MM.1S (cell line): ENCODE results near the gene PANX1.

ENCODE experiments used
- DNase-seq: peaks from one replicate; pipeline ENCODE4 v3.0.0-alpha.2; 2015
- H2AFZ ChIP-seq: fragments of 300-600 bp; sonication (generic); 2 replicates; pipeline ENCODE4 v1.6.0; 2016; ENCODE audit warnings: antibody characterized with exemption, low read length
- H3F3A ChIP-seq: fragments of 300-600 bp; sonication (generic); 2 replicates; pipeline ENCODE4 v1.6.1; 2016; ENCODE audit warnings: mild to moderate bottlenecking, antibody characterized with exemption, low read length, moderate library complexity, mixed read lengths; ENCODE audit not compliant: insufficient read depth
- H3K27ac ChIP-seq: fragments of 300-600 bp; sonication (generic); 2 replicates; pipeline ENCODE4 v1.5.1; 2016; ENCODE audit warnings: mild to moderate bottlenecking, low read length
- H3K27me3 ChIP-seq: fragments of 300-600 bp; sonication (generic); replicated peaks from 2 replicates; pipeline ENCODE4 v1.6.0; 2016; ENCODE audit warnings: low read length; ENCODE audit not compliant: insufficient read depth
- H3K36me3 ChIP-seq: fragments of 300-600 bp; sonication (generic); replicated peaks from 2 replicates; pipeline ENCODE4 v1.6.1; 2016; ENCODE audit warnings: mild to moderate bottlenecking, low read length, mixed read lengths; ENCODE audit not compliant: insufficient read depth
- H3K4me1 ChIP-seq: fragments of 300-600 bp; sonication (generic); 2 replicates; pipeline ENCODE4 v1.6.1; 2016; ENCODE audit warnings: low read length, mixed read lengths
- H3K4me2 ChIP-seq: fragments of 300-600 bp; sonication (generic); 2 replicates; pipeline ENCODE4 v1.6.0; 2016; ENCODE audit warnings: low read depth, low read length
- H3K4me3 ChIP-seq: fragments of 300-600 bp; sonication (generic); 2 replicates; pipeline ENCODE4 v1.5.1; 2016; ENCODE audit warnings: low read length, mixed read lengths
- H3K79me2 ChIP-seq: fragments of 300-600 bp; sonication (generic); 2 replicates; pipeline ENCODE4 v1.6.1; 2016; ENCODE audit warnings: mixed run types, low read length, mixed read lengths
- H3K9ac ChIP-seq: fragments of 300-600 bp; sonication (generic); 2 replicates; pipeline ENCODE4 v1.6.1; 2016; ENCODE audit warnings: low read length, mixed read lengths
- H3K9me2 ChIP-seq: fragments of 300-600 bp; sonication (generic); replicated peaks from 2 replicates; pipeline ENCODE4 v1.6.1; 2016; ENCODE audit warnings: mild to moderate bottlenecking, low read length, mixed read lengths; ENCODE audit not compliant: insufficient read depth
- H3K9me3 ChIP-seq: fragments of 300-600 bp; sonication (generic); replicated peaks from 2 replicates; pipeline ENCODE4 v1.6.1; 2016; ENCODE audit warnings: mild to moderate bottlenecking, low read length, mixed read lengths; ENCODE audit not compliant: insufficient read depth
- H4K20me1 ChIP-seq: fragments of 300-600 bp; sonication (generic); 2 replicates; pipeline ENCODE4 v1.6.1; 2016; ENCODE audit warnings: mild to moderate bottlenecking, low read length, moderate library complexity, mixed read lengths; ENCODE audit not compliant: insufficient read depth
- EZH2 ChIP-seq: fragments of 300-600 bp; sonication (generic); optimal IDR thresholded peaks from 2 replicates; pipeline ENCODE3; 2017; ENCODE audit warnings: low read depth, mild to moderate bottlenecking, antibody characterized with exemption, low read length, mixed read lengths
- EZH2phosphoT487 ChIP-seq: fragments of 300-600 bp; sonication (generic); IDR thresholded peaks from 2 replicates; pipeline ENCODE4 v1.6.1; 2018; ENCODE audit warnings: antibody characterized with exemption, low read length
- TF ChIP-seq, protein P1 (sequence below): fragments of 300-600 bp; sonication (generic); IDR thresholded peaks from 2 replicates; pipeline ENCODE4 v1.5.1; 2016; ENCODE audit warnings: antibody characterized with exemption, low read length, mixed read lengths

PANX1 gene

DNA sequence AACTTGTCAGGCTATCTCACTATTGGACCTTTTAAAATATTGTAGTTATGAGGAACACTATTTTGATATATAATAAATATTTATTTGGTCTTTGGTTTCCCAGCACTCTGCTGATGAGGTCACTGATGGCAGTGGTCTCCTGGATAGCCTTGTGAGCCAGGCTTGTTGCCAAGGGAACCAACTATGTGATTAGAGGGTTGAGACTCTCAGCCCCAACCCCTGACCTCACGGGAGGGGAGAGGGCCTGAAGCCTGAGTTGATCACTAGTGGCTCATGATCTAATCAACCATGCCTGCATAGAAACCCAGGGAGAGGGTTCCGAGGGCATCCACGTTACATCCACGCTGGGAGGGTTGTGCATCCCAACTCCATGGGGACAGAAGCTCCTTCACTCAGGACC, 10.8 kb downstream of the PANX1 start:
- H3K4me2 ChIP-seq, result no peak overlapping the region
- H3K9me2 ChIP-seq, result no peaks in the 10 kb centered on the region
- H3K36me3 ChIP-seq, result no peaks in the 10 kb centered on the region
- H3K4me1 ChIP-seq, result peaks cover 8% of the 10 kb centered on the region
- H3K27ac ChIP-seq, result no peak overlapping the region
- H2AFZ ChIP-seq, result no peak overlapping the region
- no peaks in the 10 kb centered on the region for H3K27me3 ChIP-seq
- no peaks in the 10 kb centered on the region for H3K9me3 ChIP-seq
- H3K79me2 ChIP-seq, result peaks cover 89% of the 10 kb centered on the region
- no peak overlapping the region for H3K4me3 ChIP-seq
- no peak overlapping the region for H3K9ac ChIP-seq
- no peaks in the 10 kb centered on the region for H3F3A ChIP-seq
- TF ChIP-seq EZH2 (no peak), EZH2phosphoT487 (no peak)
- TF ChIP-seq, protein P1, sequence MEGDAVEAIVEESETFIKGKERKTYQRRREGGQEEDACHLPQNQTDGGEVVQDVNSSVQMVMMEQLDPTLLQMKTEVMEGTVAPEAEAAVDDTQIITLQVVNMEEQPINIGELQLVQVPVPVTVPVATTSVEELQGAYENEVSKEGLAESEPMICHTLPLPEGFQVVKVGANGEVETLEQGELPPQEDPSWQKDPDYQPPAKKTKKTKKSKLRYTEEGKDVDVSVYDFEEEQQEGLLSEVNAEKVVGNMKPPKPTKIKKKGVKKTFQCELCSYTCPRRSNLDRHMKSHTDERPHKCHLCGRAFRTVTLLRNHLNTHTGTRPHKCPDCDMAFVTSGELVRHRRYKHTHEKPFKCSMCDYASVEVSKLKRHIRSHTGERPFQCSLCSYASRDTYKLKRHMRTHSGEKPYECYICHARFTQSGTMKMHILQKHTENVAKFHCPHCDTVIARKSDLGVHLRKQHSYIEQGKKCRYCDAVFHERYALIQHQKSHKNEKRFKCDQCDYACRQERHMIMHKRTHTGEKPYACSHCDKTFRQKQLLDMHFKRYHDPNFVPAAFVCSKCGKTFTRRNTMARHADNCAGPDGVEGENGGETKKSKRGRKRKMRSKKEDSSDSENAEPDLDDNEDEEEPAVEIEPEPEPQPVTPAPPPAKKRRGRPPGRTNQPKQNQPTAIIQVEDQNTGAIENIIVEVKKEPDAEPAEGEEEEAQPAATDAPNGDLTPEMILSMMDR, result no peak
- H4K20me1 ChIP-seq, result no peaks in the 10 kb centered on the region
- no peak for DNase-seq

DNA sequence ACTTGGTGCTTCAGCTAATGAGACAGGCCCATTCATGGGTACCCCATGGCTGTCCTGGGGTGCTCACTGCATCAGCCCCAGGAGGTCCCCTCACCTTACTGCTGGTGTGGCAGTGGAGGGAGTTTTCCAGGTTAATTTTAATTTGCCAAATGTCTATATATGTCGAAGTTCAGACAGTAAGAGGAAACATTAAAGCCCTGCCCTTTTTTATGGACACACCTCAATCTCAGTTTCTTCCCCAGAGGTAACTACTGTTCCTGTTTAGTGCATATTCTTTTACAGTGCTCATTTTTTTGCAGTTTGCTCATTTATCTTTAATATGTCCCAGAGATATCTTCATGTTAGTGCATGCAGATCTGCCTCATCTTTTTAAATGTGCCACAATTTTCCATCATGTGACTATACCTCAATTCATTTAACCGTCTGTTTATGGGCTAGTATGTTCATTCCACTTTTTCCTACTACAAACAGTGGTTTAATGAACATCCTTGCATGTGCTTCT, 11.6 kb downstream of the PANX1 start:
- no peaks in the 10 kb centered on the region for H3F3A ChIP-seq
- no peak for DNase-seq
- H3K27ac ChIP-seq, result no peak overlapping the region
- no peak overlapping the region for H3K4me3 ChIP-seq
- TF ChIP-seq EZH2 (no peak), EZH2phosphoT487 (no peak)
- TF ChIP-seq, protein P1, result no peak
- H3K9me3 ChIP-seq, result no peaks in the 10 kb centered on the region
- no peaks in the 10 kb centered on the region for H3K9me2 ChIP-seq
- H3K27me3 ChIP-seq, result no peaks in the 10 kb centered on the region
- H4K20me1 ChIP-seq, result no peaks in the 10 kb centered on the region
- peaks cover 1% of the 10 kb centered on the region for H3K4me1 ChIP-seq
- no peak overlapping the region for H3K9ac ChIP-seq
- H3K36me3 ChIP-seq, result no peaks in the 10 kb centered on the region
- no peak overlapping the region for H3K4me2 ChIP-seq
- H3K79me2 ChIP-seq, result peaks cover 89% of the 10 kb centered on the region
- no peak overlapping the region for H2AFZ ChIP-seq

DNA sequence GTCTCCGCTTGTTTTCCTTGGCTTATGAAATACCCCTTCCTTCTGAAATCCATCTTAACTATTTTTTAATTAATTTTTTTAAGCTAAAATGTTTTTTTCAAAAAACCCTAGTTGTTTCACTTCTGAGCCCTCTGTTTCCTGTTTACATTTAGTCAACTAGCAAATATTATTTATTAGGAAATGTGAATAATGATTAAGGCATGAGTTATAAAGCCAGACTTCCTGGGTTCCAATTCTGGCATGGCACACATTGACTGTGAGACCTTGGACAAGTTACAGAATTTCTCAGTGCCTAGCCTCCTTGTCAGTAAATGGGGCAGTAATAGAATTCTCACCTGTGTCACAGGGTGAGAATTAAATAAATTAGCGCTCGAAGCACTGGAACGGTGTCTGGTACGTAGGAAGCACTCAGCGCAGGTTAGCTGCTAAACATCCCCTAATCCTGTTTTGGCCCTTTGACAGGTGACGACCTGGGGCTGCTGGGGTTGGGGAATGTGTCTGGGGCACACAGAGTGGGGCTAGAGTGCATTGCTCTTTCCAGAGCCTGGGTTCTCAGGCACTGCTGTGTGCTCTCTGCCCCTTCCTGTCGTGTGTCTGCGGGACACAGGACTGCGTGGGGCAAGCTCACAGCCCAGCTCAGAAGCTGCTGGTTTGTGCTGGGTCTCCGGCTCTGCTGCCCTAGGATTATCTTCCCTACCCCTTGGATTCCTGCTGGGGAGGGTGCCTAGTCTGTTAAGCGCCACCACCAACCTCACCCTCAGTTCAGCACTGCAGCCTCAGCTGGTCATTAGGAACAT, 13.1 kb downstream of the PANX1 start:
- Histone ChIP-seq H3K9me3 (no peaks in the 10 kb centered on the region), H3K36me3 (no peaks in the 10 kb centered on the region), H3K4me2 (no peak overlapping the region), H3K9me2 (no peaks in the 10 kb centered on the region), H4K20me1 (no peaks in the 10 kb centered on the region), H3K79me2 (peaks cover 93% of the 10 kb centered on the region), H3K27me3 (no peaks in the 10 kb centered on the region), H3K9ac (no peak overlapping the region), H2AFZ (no peak overlapping the region), H3K27ac (no peak overlapping the region), H3K4me1 (no peaks in the 10 kb centered on the region), H3F3A (no peaks in the 10 kb centered on the region), H3K4me3 (no peak overlapping the region)
- no peak for DNase-seq
- TF ChIP-seq EZH2 (no peak), EZH2phosphoT487 (no peak)
- TF ChIP-seq, protein P1, result no peak
